Endodermal cell (in vitro differentiated cells): Measurements from ENCODE around the gene L3HYPDH. TPM values are rescaled to one million over a fixed set of nuclear protein-coding genes. Genes with fewer than 3 reads are reported as not detected.

Source experiments
- DNase-seq: peaks from one replicate; pipeline ENCODE4 v3.0.0-alpha.2; 2017
- H3K27ac ChIP-seq: 2 replicates; pipeline ENCODE4 v1.5.1; 2013; ENCODE audit warnings: mild to moderate bottlenecking, low read depth, low read length, moderate library complexity
- H3K27me3 ChIP-seq: 2 replicates; pipeline ENCODE4 v1.6.1; 2013; ENCODE audit warnings: mild to moderate bottlenecking, low read length, moderate library complexity; ENCODE audit not compliant: insufficient read depth, control insufficient read depth, poor library complexity, severe bottlenecking
- H3K36me3 ChIP-seq: 2 replicates; pipeline ENCODE4 v1.7.0; 2013; ENCODE audit warnings: mild to moderate bottlenecking, low read length, moderate library complexity; ENCODE audit not compliant: control insufficient read depth, insufficient read depth
- H3K4me1 ChIP-seq: one replicate; pipeline ENCODE4 v1.7.0; 2013; ENCODE audit warnings: low read length; ENCODE audit not compliant: control insufficient read depth, insufficient read depth
- H3K4me3 ChIP-seq: 2 replicates; pipeline ENCODE4 v1.5.1; 2013; ENCODE audit warnings: mild to moderate bottlenecking, low read length, moderate library complexity
- H3K9ac ChIP-seq: 2 replicates; pipeline ENCODE4 v1.6.1; 2013; ENCODE audit warnings: mild to moderate bottlenecking, low read length, moderate library complexity; ENCODE audit not compliant: poor library complexity, severe bottlenecking; ENCODE audit errors: extremely low read depth
- H3K9me3 ChIP-seq: 2 replicates; pipeline ENCODE4 v1.6.1; 2013; ENCODE audit warnings: mild to moderate bottlenecking, low read length, moderate library complexity; ENCODE audit not compliant: control insufficient read depth
- H3K27ac Mint-ChIP-seq: 2 replicates; pipeline ENCODE4 v1.8.0; 2020; ENCODE audit warnings: mixed read lengths
- H3K27me3 Mint-ChIP-seq: 2 replicates; pipeline ENCODE4 v1.8.0; 2021; ENCODE audit warnings: mild to moderate bottlenecking, mixed read lengths; ENCODE audit not compliant: insufficient read depth
- H3K36me3 Mint-ChIP-seq: 2 replicates; pipeline ENCODE4 v1.8.0; 2020; ENCODE audit warnings: low read depth, mixed read lengths
- H3K4me1 Mint-ChIP-seq: 2 replicates; pipeline ENCODE4 v1.8.0; 2020; ENCODE audit warnings: mixed read lengths
- H3K4me3 Mint-ChIP-seq: 2 replicates; pipeline ENCODE4 v1.8.0; 2020; ENCODE audit warnings: mild to moderate bottlenecking, moderate library complexity, mixed read lengths
- H3K9me3 Mint-ChIP-seq: 2 replicates; pipeline ENCODE4 v1.8.0; 2020; ENCODE audit warnings: mild to moderate bottlenecking, mixed read lengths
- WGBS, 2 experiments: methylation state at CpG; one replicate each; pipeline versions ENCODE4 v1.1.5 to v1.1.7; 2013; ENCODE audit warnings: missing lambda C conversion rate in 2 of 2, mixed read lengths in 1 of 2; ENCODE audit not compliant: insufficient coverage in 1 of 2, insufficient read length in 1 of 2; 5-methylcytosine and 5-hydroxymethylcytosine counted together
- total RNA-seq, 2 donors: library from RNA; stranded (reverse); fragmentation: NEBNext Ultra II Directional in 1 of 2; extraction: Animal tissue kit (Norgen Biotek cat#: 25700) in 1 of 2; gene quantifications; 2 replicates in 1 of 2; 3 replicates in 1 of 2; pipeline ENCODE4 v1.2.1, GENCODE V29; 2021
- TF ChIP-seq, protein P1 (sequence below): fragments of 200-600 bp; sonication (generic); conservative IDR thresholded peaks from 2 replicates; pipeline ENCODE4 v1.5.0; 2021; ENCODE audit warnings: antibody characterized with exemption, mild to moderate bottlenecking

Gene L3HYPDH
- total RNA-seq, 2 donors from 2014 or later = 24.7 to 30.3 TPM

DNA sequence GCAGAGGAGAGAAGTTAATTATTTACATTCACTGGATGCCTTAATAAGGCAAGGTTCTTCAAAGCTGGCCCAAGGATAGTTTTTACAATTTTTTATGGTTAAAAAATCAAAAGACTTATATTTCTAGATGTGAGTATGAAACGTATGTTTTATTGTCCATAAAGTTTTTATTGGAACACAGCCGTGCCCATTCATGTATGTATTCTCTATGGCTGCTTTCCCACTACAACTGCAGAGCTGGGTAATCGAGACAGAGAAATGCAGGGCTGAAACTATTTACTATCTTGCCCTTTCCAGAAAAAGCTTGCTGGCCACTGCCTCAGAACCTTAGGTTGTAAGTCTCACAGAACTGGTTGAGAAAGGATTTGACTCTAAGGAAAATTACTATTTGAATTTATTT, 16.5 kb upstream of the L3HYPDH start:
- Histone ChIP-seq H3K27ac (no peak overlapping the region), H3K9me3 (no peaks in the 10 kb centered on the region), H3K9ac (no peak overlapping the region), H3K36me3 (peaks cover 82% of the 10 kb centered on the region), H3K4me3 (no peak overlapping the region), H3K27me3 (no peaks in the 10 kb centered on the region), H3K4me1 (no peaks in the 10 kb centered on the region)
- no peaks in the 10 kb centered on the region for H3K4me1 Mint-ChIP-seq
- no peak for DNase-seq
- H3K9me3 Mint-ChIP-seq = no peaks in the 10 kb centered on the region
- WGBS, 2 experiments = 92 to 100% methylated on average over 1 to 3 of the region's 3 CpGs
- H3K4me3 Mint-ChIP-seq = no peak overlapping the region
- H3K27ac Mint-ChIP-seq = no peak overlapping the region
- H3K36me3 Mint-ChIP-seq = peaks cover 33% of the 10 kb centered on the region
- TF ChIP-seq, protein P1, sequence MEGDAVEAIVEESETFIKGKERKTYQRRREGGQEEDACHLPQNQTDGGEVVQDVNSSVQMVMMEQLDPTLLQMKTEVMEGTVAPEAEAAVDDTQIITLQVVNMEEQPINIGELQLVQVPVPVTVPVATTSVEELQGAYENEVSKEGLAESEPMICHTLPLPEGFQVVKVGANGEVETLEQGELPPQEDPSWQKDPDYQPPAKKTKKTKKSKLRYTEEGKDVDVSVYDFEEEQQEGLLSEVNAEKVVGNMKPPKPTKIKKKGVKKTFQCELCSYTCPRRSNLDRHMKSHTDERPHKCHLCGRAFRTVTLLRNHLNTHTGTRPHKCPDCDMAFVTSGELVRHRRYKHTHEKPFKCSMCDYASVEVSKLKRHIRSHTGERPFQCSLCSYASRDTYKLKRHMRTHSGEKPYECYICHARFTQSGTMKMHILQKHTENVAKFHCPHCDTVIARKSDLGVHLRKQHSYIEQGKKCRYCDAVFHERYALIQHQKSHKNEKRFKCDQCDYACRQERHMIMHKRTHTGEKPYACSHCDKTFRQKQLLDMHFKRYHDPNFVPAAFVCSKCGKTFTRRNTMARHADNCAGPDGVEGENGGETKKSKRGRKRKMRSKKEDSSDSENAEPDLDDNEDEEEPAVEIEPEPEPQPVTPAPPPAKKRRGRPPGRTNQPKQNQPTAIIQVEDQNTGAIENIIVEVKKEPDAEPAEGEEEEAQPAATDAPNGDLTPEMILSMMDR = no peak
- no peaks in the 10 kb centered on the region for H3K27me3 Mint-ChIP-seq

DNA sequence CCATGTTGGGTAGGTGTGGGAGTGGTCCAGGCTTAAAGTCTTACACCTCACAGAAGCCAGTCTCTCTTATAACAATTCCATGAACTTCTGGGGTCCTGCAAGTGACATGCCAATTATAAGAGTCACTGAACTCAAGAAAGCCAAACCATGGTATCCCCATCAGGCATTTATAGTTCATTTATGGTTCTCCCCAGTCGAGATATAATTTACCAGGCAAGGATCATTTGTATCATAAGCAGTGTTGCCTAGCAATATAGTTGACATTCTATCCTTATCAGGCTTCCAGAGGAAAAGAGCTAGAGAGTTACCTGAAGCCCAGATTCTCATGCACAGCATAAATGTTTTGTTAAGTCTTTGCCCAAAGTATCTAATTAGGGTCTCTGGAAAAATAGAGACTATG, 8.2 kb upstream of the L3HYPDH start:
- Mint-ChIP-seq H3K36me3 (peaks cover 81% of the 10 kb centered on the region), H3K4me1 (no peaks in the 10 kb centered on the region), H3K4me3 (no peak overlapping the region), H3K27ac (no peak overlapping the region), H3K9me3 (no peaks in the 10 kb centered on the region), H3K27me3 (no peaks in the 10 kb centered on the region)
- Histone ChIP-seq H3K9ac (no peak overlapping the region), H3K36me3 (peaks cover 90% of the 10 kb centered on the region), H3K9me3 (peaks cover 9% of the 10 kb centered on the region), H3K4me1 (no peaks in the 10 kb centered on the region), H3K4me3 (no peak overlapping the region), H3K27me3 (no peaks in the 10 kb centered on the region), H3K27ac (no peak overlapping the region)
- 96 to 100% methylated on average over 1 of the region's 1 CpG for WGBS, 2 experiments
- no peak for DNase-seq
- TF ChIP-seq, protein P1 = no peak

DNA sequence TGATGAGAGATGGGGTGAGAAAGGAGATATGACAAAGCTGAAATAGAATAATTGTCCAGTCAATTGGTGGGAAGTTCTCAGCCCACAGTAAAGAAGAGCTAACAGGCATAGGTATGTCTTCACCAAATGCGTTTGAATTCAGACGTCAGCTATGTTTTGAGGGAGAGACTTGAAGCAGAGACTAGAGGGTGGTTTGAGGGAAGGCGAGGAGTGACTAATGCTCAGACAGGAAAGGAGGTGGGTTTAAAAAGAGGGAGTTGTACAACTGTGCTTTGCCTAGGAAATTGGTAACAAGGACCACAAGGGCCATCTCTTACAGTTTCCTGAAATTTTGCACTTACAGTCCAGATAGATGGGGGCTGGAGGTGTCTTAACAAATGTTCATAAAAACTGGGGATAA, 6.5 kb upstream of the L3HYPDH start:
- TF ChIP-seq, protein P1 = no peak
- Mint-ChIP-seq H3K4me1 (peaks cover 2% of the 10 kb centered on the region), H3K4me3 (no peak overlapping the region), H3K36me3 (peaks cover 75% of the 10 kb centered on the region), H3K27ac (peak overlapping the region; percentile 11), H3K9me3 (no peaks in the 10 kb centered on the region), H3K27me3 (no peaks in the 10 kb centered on the region)
- Histone ChIP-seq H3K4me3 (no peak overlapping the region), H3K27me3 (no peaks in the 10 kb centered on the region), H3K27ac (no peak overlapping the region), H3K36me3 (peaks cover 81% of the 10 kb centered on the region), H3K4me1 (no peaks in the 10 kb centered on the region), H3K9ac (no peak overlapping the region), H3K9me3 (peaks cover 9% of the 10 kb centered on the region)
- DNase-seq = no peak
- WGBS, 2 experiments = 90 to 93% methylated on average over 3 of the region's 3 CpGs
